Measurements from ENCODE around the gene RGS13. TPM values are rescaled to one million over a fixed set of nuclear protein-coding genes. Genes with fewer than 3 reads are reported as not detected.
A peak's percentile ranks its signal among the peaks of the same experiment; 100 is the strongest.

RGS13 gene
- total RNA-seq (2014; rRNA removed; shearing (Covaris generic)) = not detected in 2 replicates
- not detected in 2 replicates for polyA plus RNA-seq (2015; cell fraction: cytosol; rRNA removed)
- polyA plus RNA-seq (2015; cell fraction: nucleus; rRNA removed) = not detected in 2 replicates

GRCh38 chr1:192635939-192636338 lies at the start of gene RGS13:
Gene RGS13 (plus strand): TSS chr1:192636147. CDS start chr1:192644335, 8,188 bp downstream.
- DNase-seq (ENCODE audit: low read depth, low spot score) = no peak
- in situ Hi-C loops (cut with HindIII; ENCODE audit: low pct_unique_long_range_greater_than_20kb, low sequenced_read_pairs) = no loop called here

GRCh38 chr1:192587386-192588266 lies 48.3 kb upstream of the RGS13 start:
- no peak for DNase-seq (ENCODE audit: low read depth, low spot score)
- in situ Hi-C loops (cut with HindIII; ENCODE audit: low pct_unique_long_range_greater_than_20kb, low sequenced_read_pairs) = no loop called here

GRCh38 chr1:192588546-192588945 lies 47.4 kb upstream of the RGS13 start:
- in situ Hi-C loops (cut with HindIII; ENCODE audit: low pct_unique_long_range_greater_than_20kb, low sequenced_read_pairs) = no loop called here
- no peak for DNase-seq (ENCODE audit: low read depth, low spot score)

GRCh38 chr1:192589813-192590212 lies 46.1 kb upstream of the RGS13 start:
- no peak for DNase-seq (ENCODE audit: low read depth, low spot score)
- in situ Hi-C loops (cut with HindIII; ENCODE audit: low pct_unique_long_range_greater_than_20kb, low sequenced_read_pairs) = no loop called here

GRCh38 chr1:192592517-192592916 lies 43.4 kb upstream of the RGS13 start:
- in situ Hi-C loops (cut with HindIII; ENCODE audit: low pct_unique_long_range_greater_than_20kb, low sequenced_read_pairs) = no loop called here
- DNase-seq (ENCODE audit: low read depth, low spot score) = no peak

- in situ Hi-C loops (cut with HindIII; ENCODE audit: low pct_unique_long_range_greater_than_20kb, low sequenced_read_pairs) = no loop called here
- no peak for DNase-seq (ENCODE audit: low read depth, low spot score)
Observed at GRCh38 chr1:192592981-192593708, 42.8 kb upstream of the RGS13 start.

GRCh38 chr1:192595299-192595698 lies 40.6 kb upstream of the RGS13 start:
- in situ Hi-C loops (cut with HindIII; ENCODE audit: low pct_unique_long_range_greater_than_20kb, low sequenced_read_pairs) = no loop called here
- no peak for DNase-seq (ENCODE audit: low read depth, low spot score)

- DNase-seq (ENCODE audit: low read depth, low spot score) = no peak
- in situ Hi-C loops (cut with HindIII; ENCODE audit: low pct_unique_long_range_greater_than_20kb, low sequenced_read_pairs) = no loop called here
Observed at GRCh38 chr1:192598589-192598988, 37.4 kb upstream of the RGS13 start.

GRCh38 chr1:192600275-192600674 lies 35.7 kb upstream of the RGS13 start:
- DNase-seq (ENCODE audit: low read depth, low spot score) = no peak
- in situ Hi-C loops (cut with HindIII; ENCODE audit: low pct_unique_long_range_greater_than_20kb, low sequenced_read_pairs) = no loop called here

GRCh38 chr1:192601143-192601542 lies 34.8 kb upstream of the RGS13 start:
- in situ Hi-C loops (cut with HindIII; ENCODE audit: low pct_unique_long_range_greater_than_20kb, low sequenced_read_pairs) = no loop called here

GRCh38 chr1:192601567-192601966 lies 34.4 kb upstream of the RGS13 start:
- in situ Hi-C loops (cut with HindIII; ENCODE audit: low pct_unique_long_range_greater_than_20kb, low sequenced_read_pairs) = no loop called here
- no peak for DNase-seq (ENCODE audit: low read depth, low spot score)

More at GRCh38 chr1:192601143-192601542, 34.8 kb upstream of the RGS13 start:
- DNase-seq (ENCODE audit: low read depth, low spot score) = no peak

GRCh38 chr1:192602757-192603156 lies 33.2 kb upstream of the RGS13 start:
- in situ Hi-C loops (cut with HindIII; ENCODE audit: low pct_unique_long_range_greater_than_20kb, low sequenced_read_pairs) = no loop called here
- DNase-seq (ENCODE audit: low read depth, low spot score) = no peak

- no peak for DNase-seq (ENCODE audit: low read depth, low spot score)
- in situ Hi-C loops (cut with HindIII; ENCODE audit: low pct_unique_long_range_greater_than_20kb, low sequenced_read_pairs) = no loop called here
Observed at GRCh38 chr1:192603218-192603787, 32.6 kb upstream of the RGS13 start.

GRCh38 chr1:192604979-192605620 lies 30.8 kb upstream of the RGS13 start:
- in situ Hi-C loops (cut with HindIII; ENCODE audit: low pct_unique_long_range_greater_than_20kb, low sequenced_read_pairs) = no loop called here
- DNase-seq (ENCODE audit: low read depth, low spot score) = peak; percentile 71

- no peak for DNase-seq (ENCODE audit: low read depth, low spot score)
- in situ Hi-C loops (cut with HindIII; ENCODE audit: low pct_unique_long_range_greater_than_20kb, low sequenced_read_pairs) = no loop called here
Observed at GRCh38 chr1:192608671-192609070, 27.3 kb upstream of the RGS13 start.

- in situ Hi-C loops (cut with HindIII; ENCODE audit: low pct_unique_long_range_greater_than_20kb, low sequenced_read_pairs) = no loop called here
- DNase-seq (ENCODE audit: low read depth, low spot score) = no peak
Observed at GRCh38 chr1:192609110-192610079, 26.6 kb upstream of the RGS13 start.

Measured in SK-MEL-5 (cell line).